ENCODE measurements around the gene CLEC4F.

The CLEC4F gene

DNA sequence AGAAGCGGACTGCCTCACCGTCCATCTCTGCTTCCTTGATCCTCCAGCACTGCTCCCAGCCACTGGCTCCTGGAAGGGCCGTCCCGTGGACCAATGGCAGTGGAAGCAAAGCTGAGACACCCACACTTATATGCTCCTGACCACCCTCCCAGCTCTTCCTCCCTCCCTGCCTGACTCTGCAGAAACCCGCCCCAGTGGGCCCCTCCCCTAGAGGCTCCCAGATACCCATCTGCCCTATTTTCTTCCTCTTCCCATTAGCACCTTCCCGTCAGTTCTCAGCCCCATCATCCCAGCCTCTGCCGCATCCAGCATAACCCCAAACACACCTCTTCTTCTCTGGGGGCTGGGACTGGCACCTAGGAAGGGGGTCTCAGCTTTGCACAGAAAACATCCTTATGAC, at the start of gene CLEC4F:
Gene CLEC4F (minus strand): TSS at position 101 of the 400 bp plus-strand sequence. CDS start 76 bp downstream, at position 25.
- TF ChIP-seq CTCF (IDR thresholded peaks at IDR 0.05; ENCODE audit: low read length, missing control alignments) = no peak
- no peak for DNase-seq (ENCODE audit: low read depth)
- no peak within 1 kb of the TSS for H3K4me3 ChIP-seq (replicated peaks; ENCODE audit: low read depth, low read length)

DNA sequence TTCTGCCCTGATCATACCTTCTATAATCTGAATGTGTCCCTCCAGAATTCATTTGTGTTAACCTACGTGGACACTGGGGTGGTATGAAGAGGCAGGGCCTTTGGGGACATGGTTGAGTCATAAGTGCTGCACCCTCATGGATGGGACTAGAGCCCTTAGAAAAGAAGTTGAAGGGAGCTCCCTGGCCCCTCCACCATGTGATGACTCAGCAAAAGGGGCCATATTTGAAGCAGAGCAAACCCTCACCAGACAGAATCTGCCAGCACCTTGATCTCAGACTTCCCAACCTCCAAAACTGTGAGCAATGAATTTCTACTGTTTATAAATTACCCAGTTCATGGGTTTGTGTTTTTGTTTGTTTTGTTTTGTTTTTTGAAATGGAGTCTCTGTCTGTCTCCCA, 48.6 kb upstream of the CLEC4F start:
- no peak for DNase-seq (ENCODE audit: low read depth)
- TF ChIP-seq CTCF (IDR thresholded peaks at IDR 0.05; ENCODE audit: low read length, missing control alignments) = no peak

DNA sequence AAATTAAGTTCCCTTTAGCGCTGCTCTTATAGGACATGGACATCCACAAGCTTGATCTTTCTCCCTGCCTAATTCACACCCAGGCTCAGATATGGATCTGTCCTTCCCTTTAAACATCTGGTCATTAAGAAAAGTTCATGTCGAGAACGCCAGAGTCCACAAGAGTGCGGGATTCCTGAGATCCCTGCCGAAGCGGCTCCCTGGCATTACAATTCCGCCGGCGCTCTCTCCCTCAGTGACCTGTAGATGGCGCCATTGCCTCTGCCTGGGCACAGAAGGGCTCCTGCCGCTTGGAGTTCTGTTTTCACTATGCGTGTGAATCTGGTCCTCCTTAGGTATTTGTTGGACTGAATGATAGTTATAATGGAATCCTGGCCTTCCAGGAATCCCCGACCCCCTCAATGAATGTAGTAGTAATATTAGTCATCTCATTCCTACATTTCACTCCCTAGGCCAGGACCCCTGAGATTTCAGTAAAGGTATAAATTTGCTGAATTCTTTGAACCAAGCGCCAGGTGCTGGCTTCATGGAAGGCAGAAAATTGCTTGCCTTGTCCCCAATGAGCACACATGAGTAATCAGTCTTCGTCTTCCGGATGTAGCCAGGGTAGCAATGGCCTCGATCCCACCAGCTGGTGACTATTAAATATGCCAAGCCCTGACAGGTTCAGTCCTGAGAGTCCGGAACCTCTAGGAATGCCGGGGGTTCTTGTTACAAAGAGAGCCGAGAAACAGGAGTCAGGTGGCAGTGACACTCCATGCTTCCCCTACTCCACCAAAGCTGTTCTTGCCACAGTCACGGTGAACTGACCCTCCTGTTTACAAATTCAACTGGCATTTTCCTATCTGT, 41.6 kb upstream of the CLEC4F start:
- peak; percentile 80 for DNase-seq (ENCODE audit: low read depth)

More for the DNA sequence above, 48.6 kb upstream of the CLEC4F start:
- no peak overlapping the region for H3K4me3 ChIP-seq (replicated peaks; ENCODE audit: low read depth, low read length)

GRCh38 chr2:70855667-70856066, 35.3 kb upstream of the CLEC4F start:
- DNase-seq (ENCODE audit: low read depth) = no peak
- H3K4me3 ChIP-seq (replicated peaks; ENCODE audit: low read depth, low read length) = no peak overlapping the region
- no peak for TF ChIP-seq CTCF (IDR thresholded peaks at IDR 0.05; ENCODE audit: low read length, missing control alignments)

More for the DNA sequence above, 41.6 kb upstream of the CLEC4F start:
- H3K4me3 ChIP-seq (replicated peaks; ENCODE audit: low read depth, low read length) = no peak overlapping the region
- TF ChIP-seq CTCF (IDR thresholded peaks at IDR 0.05; ENCODE audit: low read length, missing control alignments) = peak; percentile 100

GRCh38 chr2:70854411-70854810, 34.0 kb upstream of the CLEC4F start:
- H3K4me3 ChIP-seq (replicated peaks; ENCODE audit: low read depth, low read length) = no peak overlapping the region
- no peak for TF ChIP-seq CTCF (IDR thresholded peaks at IDR 0.05; ENCODE audit: low read length, missing control alignments)
- DNase-seq (ENCODE audit: low read depth) = no peak

DNA sequence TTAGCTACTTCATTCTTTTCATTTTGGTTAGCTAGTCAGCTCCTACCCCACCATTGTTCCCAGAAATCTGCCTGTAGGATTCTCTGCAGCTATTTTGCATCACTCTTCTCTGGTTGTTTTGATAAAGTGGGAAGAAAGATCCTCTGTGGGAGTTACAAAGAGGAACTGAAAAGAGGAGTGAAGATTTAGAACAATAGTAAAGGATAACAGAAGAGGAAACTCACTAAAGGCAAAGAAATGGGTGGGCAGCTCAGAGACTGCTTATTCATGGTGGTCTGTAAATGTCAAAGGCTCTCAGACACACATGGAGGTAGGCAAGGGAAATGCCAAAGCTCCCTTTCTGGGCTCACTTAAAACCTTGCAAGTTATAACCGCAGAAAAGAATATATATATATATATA, 32.4 kb upstream of the CLEC4F start:
- no peak overlapping the region for H3K4me3 ChIP-seq (replicated peaks; ENCODE audit: low read depth, low read length)
- TF ChIP-seq CTCF (IDR thresholded peaks at IDR 0.05; ENCODE audit: low read length, missing control alignments) = no peak
- peak; percentile 13 for DNase-seq (ENCODE audit: low read depth)

- H3K4me3 ChIP-seq (replicated peaks; ENCODE audit: low read depth, low read length) = no peak overlapping the region
- TF ChIP-seq CTCF (IDR thresholded peaks at IDR 0.05; ENCODE audit: low read length, missing control alignments) = no peak
- peak; percentile 18 for DNase-seq (ENCODE audit: low read depth)
These were observed 31.3 kb upstream of the CLEC4F start for GRCh38 chr2:70851704-70852103.

Measured in fibroblast of pulmonary artery (primary cell).